Sigmoid colon (tissue), 4 donors: ENCODE measurements around the gene FOXG1.

Experiments used
- CTCF ChIP-seq, 4 experiments: fragments of 450-650 bp in 3 of 4; fragments of 200-600 bp in 1 of 4; IDR thresholded peaks; one replicate each; pipeline ENCODE4 v1.5.1; 2016 to 2019; ENCODE audit warnings: antibody characterized with exemption in 4 of 4, mild to moderate bottlenecking in 3 of 4, moderate library complexity in 2 of 4
- POLR2A ChIP-seq, 2 donors: fragments of 450-650 bp; IDR thresholded peaks; one replicate each; pipeline ENCODE4 v1.6.1; 2016; ENCODE audit warnings: antibody characterized with exemption in 2 of 2, mild to moderate bottlenecking in 2 of 2, moderate library complexity in 2 of 2
- POLR2AphosphoS5 ChIP-seq, 4 donors: sonication (generic); formaldehyde crosslinking; IDR thresholded peaks; one replicate each; pipeline ENCODE4 v1.6.1; 2017; ENCODE audit warnings: antibody characterized with exemption in 4 of 4

DNA sequence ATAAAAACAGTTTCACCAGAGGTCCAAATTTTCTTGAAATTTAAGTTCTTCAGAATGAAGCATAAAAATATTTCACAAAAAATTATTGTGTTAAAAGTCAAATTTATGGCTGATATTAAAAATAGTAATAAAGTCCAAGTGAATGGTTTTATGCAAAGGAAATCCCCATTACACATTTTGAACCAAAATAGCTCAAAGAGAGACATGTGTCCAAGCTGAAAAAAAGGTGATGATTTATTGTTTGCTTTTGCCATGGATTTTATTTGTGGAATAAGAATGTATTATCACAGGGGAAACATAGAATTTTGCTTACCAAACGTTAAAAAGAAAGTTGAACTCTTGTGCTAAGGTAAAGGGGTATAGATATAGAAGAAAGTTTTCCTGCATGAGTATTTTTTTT, 4.6 kb downstream of the FOXG1 start:
- TF ChIP-seq POLR2A (IDR thresholded peaks at IDR 0.05) (no peak), CTCF (IDR thresholded peaks at IDR 0.05) (no peak), POLR2AphosphoS5 (IDR thresholded peaks at IDR 0.05) (no peak)
